H1 (cell line): ENCODE results near the gene ACTN2. TPM values are rescaled to one million over a fixed set of nuclear protein-coding genes. Genes with fewer than 3 reads are reported as not detected.

Experiments
- CTCF ChIA-PET: fragments of 300-600 bp; sonication (Branson Sonifier 250); formaldehyde crosslinking; loops from one replicate; lab custom pipeline; 2021; ENCODE audit not compliant: partially characterized antibody; lab: Charles Lee
- POLR2A ChIA-PET: fragments of 300-600 bp; sonication (Branson Sonifier 250); formaldehyde crosslinking; loops from one replicate; lab custom pipeline; 2021; ENCODE audit warnings: inconsistent platforms; ENCODE audit not compliant: partially characterized antibody; lab: Charles Lee
- DNase-seq, 2 experiments: peaks; one replicate each; pipeline versions ENCODE4 v3.0.0 to v3.0.0-alpha.2; 2010 to 2022; ENCODE audit warnings: low spot score in 2 of 2, low read depth in 1 of 2, mixed read lengths in 1 of 2
- FAIRE-seq: peaks from 2 replicates; lab custom pipeline; 2011; peaks lifted over from hg19 to GRCh38; lab: Jason Lieb, UNC
- H2AFZ ChIP-seq: 2 replicates; pipeline ENCODE4 v1.8.1; 2012; ENCODE audit warnings: low read length, inconsistent platforms
- H2AK5ac ChIP-seq: 2 replicates; pipeline ENCODE4 v1.6.1; 2013; ENCODE audit warnings: low read depth, low read length
- H2BK120ac ChIP-seq: replicated peaks from 2 replicates; pipeline ENCODE3; 2013; ENCODE audit warnings: low read depth, low read length, inconsistent platforms
- H2BK12ac ChIP-seq: 2 replicates; pipeline ENCODE4 v1.6.1; 2013; ENCODE audit warnings: low read depth, low read length
- H2BK15ac ChIP-seq: 2 replicates; pipeline ENCODE4 v1.6.1; 2013; ENCODE audit warnings: low read length
- H2BK20ac ChIP-seq: 2 replicates; pipeline ENCODE4 v1.6.1; 2013; ENCODE audit warnings: low read length
- H2BK5ac ChIP-seq: 2 replicates; pipeline ENCODE4 v1.6.1; 2013; ENCODE audit warnings: low read depth, low read length
- H3K14ac ChIP-seq: 2 replicates; pipeline ENCODE4 v1.6.1; 2013; ENCODE audit warnings: inconsistent platforms; ENCODE audit not compliant: insufficient read length
- H3K18ac ChIP-seq: 2 replicates; pipeline ENCODE4 v1.6.1; 2013; ENCODE audit warnings: low read length; ENCODE audit errors: extremely low read depth
- H3K23ac ChIP-seq: 2 replicates; pipeline ENCODE4 v1.6.1; 2013; ENCODE audit warnings: inconsistent platforms; ENCODE audit not compliant: insufficient read length
- H3K23me2 ChIP-seq: 2 replicates; pipeline ENCODE4 v1.6.1; 2013; ENCODE audit warnings: low read depth, low read length
- H3K27ac ChIP-seq: 2 replicates; pipeline ENCODE4 v1.6.1; 2011; ENCODE audit warnings: low read depth, low read length, inconsistent platforms
- H3K27me3 ChIP-seq, 4 experiments: replicated peaks in 1 of 4; 1 replicate in 1 of 4; 2 replicates in 3 of 4; pipeline versions ENCODE4 v1.6.1 to v1.8.1; 2011 to 2013; ENCODE audit warnings: low read length in 3 of 4, mild to moderate bottlenecking in 3 of 4, inconsistent platforms in 2 of 4, mixed read lengths in 2 of 4, moderate library complexity in 1 of 4; ENCODE audit not compliant: control insufficient read depth in 3 of 4, insufficient read depth in 3 of 4; ENCODE audit errors: extremely low read depth in 1 of 4
- H3K36me3 ChIP-seq, 4 experiments: 2 replicates each; pipeline versions ENCODE4 v1.6.1 to v1.8.1; 2011 to 2013; ENCODE audit warnings: mild to moderate bottlenecking in 4 of 4, low read length in 3 of 4, moderate library complexity in 2 of 4, control low read depth in 1 of 4, inconsistent platforms in 1 of 4; ENCODE audit not compliant: insufficient read depth in 4 of 4, control insufficient read depth in 2 of 4
- H3K4ac ChIP-seq: replicated peaks from 2 replicates; pipeline ENCODE3; 2013; ENCODE audit warnings: low read length, low read depth, mixed read lengths, inconsistent platforms; ENCODE audit not compliant: insufficient read length
- H3K4me1 ChIP-seq, 4 experiments: replicated peaks in 1 of 4; 1 replicate in 1 of 4; 2 replicates in 3 of 4; pipeline versions ENCODE4 v1.6.1 to v1.8.1; 2011 to 2013; ENCODE audit warnings: low read length in 3 of 4, inconsistent platforms in 2 of 4, mixed read lengths in 1 of 4; ENCODE audit not compliant: insufficient read depth in 4 of 4, control insufficient read depth in 3 of 4
- H3K4me2 ChIP-seq, 2 experiments: 2 replicates each; pipeline versions ENCODE4 v1.6.1 to v1.8.1; 2011 to 2013; ENCODE audit warnings: low read depth in 2 of 2, low read length in 2 of 2, control low read depth in 1 of 2, inconsistent platforms in 1 of 2, mild to moderate bottlenecking in 1 of 2; ENCODE audit not compliant: insufficient read depth in 1 of 2
- H3K4me3 ChIP-seq, 4 experiments: fragments of 200-600, 300-600 bp in 1 of 4; sonication (generic), shearing (Covaris generic), sonication (Bioruptor Twin) in 1 of 4; 2 replicates each; pipeline versions ENCODE4 v1.5.1 to v1.8.1; 2011 to 2016; ENCODE audit warnings: low read length in 4 of 4, low read depth in 3 of 4, control low read depth in 2 of 4, inconsistent platforms in 2 of 4, mild to moderate bottlenecking in 2 of 4, mixed read lengths in 1 of 4, moderate library complexity in 1 of 4; ENCODE audit not compliant: insufficient read depth in 2 of 4; ENCODE audit errors: extremely low read depth in 1 of 4
- H3K56ac ChIP-seq: replicated peaks from 2 replicates; pipeline ENCODE3; 2013; ENCODE audit warnings: low read depth, mild to moderate bottlenecking, mixed read lengths, low read length, inconsistent platforms; ENCODE audit not compliant: insufficient read length
- H3K79me1 ChIP-seq: 2 replicates; pipeline ENCODE4 v1.6.1; 2013; ENCODE audit warnings: low read depth, low read length, control low read depth
- H3K79me2 ChIP-seq, 2 experiments: 2 replicates each; pipeline versions ENCODE4 v1.6.1 to v1.8.1; 2012 to 2013; ENCODE audit warnings: low read length in 2 of 2, mild to moderate bottlenecking in 2 of 2, inconsistent platforms in 1 of 2; ENCODE audit not compliant: insufficient read depth in 2 of 2, control insufficient read depth in 1 of 2
- H3K9ac ChIP-seq, 4 experiments: replicated peaks in 1 of 4; 1 replicate in 1 of 4; 2 replicates in 3 of 4; pipeline versions ENCODE4 v1.6.1 to v1.8.1; 2011 to 2013; ENCODE audit warnings: low read depth in 3 of 4, low read length in 3 of 4, control low read depth in 2 of 4, mild to moderate bottlenecking in 2 of 4, moderate library complexity in 2 of 4, inconsistent platforms in 1 of 4; ENCODE audit errors: extremely low read depth in 1 of 4
- H3K9me3 ChIP-seq, 2 experiments: 2 replicates each; pipeline versions ENCODE4 v1.6.1 to v1.8.1; 2012 to 2013; ENCODE audit warnings: mild to moderate bottlenecking in 2 of 2, moderate library complexity in 2 of 2, control low read depth in 1 of 2, inconsistent platforms in 1 of 2, low read depth in 1 of 2, low read length in 1 of 2, mixed read lengths in 1 of 2; ENCODE audit not compliant: insufficient read depth in 2 of 2
- H4K20me1 ChIP-seq, 2 experiments: replicated peaks in 1 of 2; 2 replicates each; pipeline versions ENCODE3 to v1.8.1; 2011 to 2013; ENCODE audit warnings: inconsistent platforms in 2 of 2, low read length in 2 of 2, mild to moderate bottlenecking in 1 of 2; ENCODE audit not compliant: insufficient read depth in 2 of 2, control insufficient read depth in 1 of 2
- H4K5ac ChIP-seq: 2 replicates; pipeline ENCODE4 v1.6.1; 2013; ENCODE audit warnings: low read length, low read depth, mixed read lengths, inconsistent platforms; ENCODE audit not compliant: insufficient read length
- H4K8ac ChIP-seq: 2 replicates; pipeline ENCODE4 v1.8.0; 2013; ENCODE audit warnings: mild to moderate bottlenecking, moderate library complexity, low read length, inconsistent platforms; ENCODE audit not compliant: insufficient read depth; ENCODE audit errors: extremely low read depth
- H4K91ac ChIP-seq: replicated peaks from 2 replicates; pipeline ENCODE3; 2013; ENCODE audit warnings: low read length, mixed read lengths, inconsistent platforms; ENCODE audit not compliant: insufficient read length
- ATF2 ChIP-seq: IDR thresholded peaks from 2 replicates; pipeline ENCODE4 v1.6.1; 2012; ENCODE audit warnings: low read length, inconsistent platforms
- CBX8 ChIP-seq: fragments of 300-800, 300-1000 bp; sonication (generic); IDR thresholded peaks from 2 replicates; pipeline ENCODE4 v1.7.1; 2016; ENCODE audit warnings: low read depth, low read length, borderline replicate concordance
- EZH2 ChIP-seq: fragments of 200-600 bp; sonication (generic); IDR thresholded peaks from 2 replicates; pipeline ENCODE4 v1.7.1; 2012; ENCODE audit warnings: low read depth, mild to moderate bottlenecking, moderate library complexity, low read length, inconsistent platforms; ENCODE audit not compliant: severe bottlenecking
- POLR2A ChIP-seq, 2 experiments: IDR thresholded peaks; 1 replicate in 1 of 2; 2 replicates in 1 of 2; pipeline ENCODE4 v1.6.1; 2011; ENCODE audit warnings: low read depth in 2 of 2, low read length in 2 of 2, mild to moderate bottlenecking in 2 of 2; ENCODE audit errors: control extremely low read depth in 1 of 2
- RFX5 ChIP-seq: IDR thresholded peaks from 2 replicates; pipeline ENCODE4 v1.6.1; 2011; ENCODE audit warnings: low read depth, low read length, improper control_type of control experiment, borderline replicate concordance
- SRF ChIP-seq: IDR thresholded peaks from 2 replicates; pipeline ENCODE4 v1.6.1; 2011; ENCODE audit warnings: mild to moderate bottlenecking, low read depth, low read length, moderate library complexity
- WGBS, 2 experiments: shearing (Covaris generic) in 1 of 2; methylation state at CpG; one replicate each; pipeline versions ENCODE4 v1.1.6 to v1.1.7; 2013 to 2015; ENCODE audit warnings: low lambda C conversion rate in 2 of 2, mixed read lengths in 2 of 2, inconsistent platforms in 1 of 2, low coverage in 1 of 2, missing lambda C conversion rate in 1 of 2; ENCODE audit not compliant: insufficient replicate concordance in 2 of 2, insufficient coverage in 1 of 2, insufficient read length in 1 of 2; ENCODE audit errors: extremely low coverage in 1 of 2, missing lambda C conversion rate in 1 of 2; 5-methylcytosine and 5-hydroxymethylcytosine counted together
- polyA plus RNA-seq, 7 experiments: library from polyadenylated mRNA; depleted of rRNA in 3 of 7; stranded (reverse) in 5 of 7; unstranded in 2 of 7; fragments of >200 nt in 5 of 7; fragments of 200-250 nt in 2 of 7; gene quantifications; 1 replicate in 5 of 7; 2 replicates in 1 of 7; 4 replicates in 1 of 7; pipeline versions ENCODE4 v1.2.1 to v1.2.3, GENCODE V29; 2011 to 2013; ENCODE audit warnings: missing spikeins in 2 of 7, mixed read lengths in 2 of 7
- total RNA-seq: library from RNA; stranded (reverse); fragmentation: NEBNext Ultra II Directional; extraction: Animal tissue kit (Norgen Biotek cat#: 25700); gene quantifications from 2 replicates; pipeline ENCODE4 v1.2.1, GENCODE V29; 2021
- TF ChIP-seq, protein P1 (sequence below): IDR thresholded peaks from 2 replicates; pipeline ENCODE4 v1.6.1; 2012; ENCODE audit warnings: inconsistent platforms

Gene ACTN2
- total and polyA plus RNA-seq, 2 of the 8 experiments (the other 6 are each of a cell fraction or from before 2014, with no cell fraction given) = 1.9 to 4.1 TPM

DNA sequence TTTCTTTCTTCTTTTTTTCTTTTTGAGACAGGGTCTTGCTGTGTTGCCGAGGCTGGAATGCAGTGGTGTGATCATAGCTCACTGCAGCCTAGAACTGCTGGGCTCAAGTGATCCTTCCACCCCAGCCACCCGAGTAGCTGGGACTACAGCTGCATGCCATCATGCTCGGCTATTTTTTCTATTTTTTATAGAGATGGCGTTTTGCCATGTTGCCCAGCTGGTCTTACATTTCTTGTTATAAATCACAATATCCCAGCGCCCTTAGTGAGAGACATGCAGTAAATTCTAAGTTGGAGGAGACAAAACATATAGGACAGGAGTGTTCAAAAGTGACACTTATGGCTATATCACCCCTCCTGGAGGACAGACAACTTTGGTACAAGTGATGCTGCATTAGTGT is 31.3 kb upstream of the ACTN2 start:
- Histone ChIP-seq H3K18ac (no peak overlapping the region), H3K4ac (no peak overlapping the region), H4K91ac (no peak overlapping the region), H3K9me3 (no peaks in the 10 kb centered on the region), H3K36me3 (no peaks in the 10 kb centered on the region), H3K4me2 (no peak overlapping the region), H4K20me1 (no peaks in the 10 kb centered on the region), H2AFZ (no peak overlapping the region), H3K56ac (no peak overlapping the region), H3K4me3 (no peak overlapping the region), H2AK5ac (no peak overlapping the region), H3K14ac (no peak overlapping the region), H3K4me1 (peaks cover 1 to 2% (median 2%) of the 10 kb centered on the region in 4 experiments; a peak in 4 of 7 replicates), H2BK15ac (no peak overlapping the region), H4K8ac (no peak overlapping the region), H2BK12ac (no peak overlapping the region), H3K23ac (no peak overlapping the region), H3K27ac (no peak overlapping the region), H2BK20ac (no peak overlapping the region), H2BK120ac (no peak overlapping the region), H3K23me2 (no peaks in the 10 kb centered on the region), H3K79me2 (no peaks in the 10 kb centered on the region), H4K5ac (no peak overlapping the region), H3K79me1 (no peaks in the 10 kb centered on the region), H3K27me3 (no peaks in the 10 kb centered on the region), H2BK5ac (no peak overlapping the region), H3K9ac (no peak overlapping the region)
- CTCF ChIA-PET = interaction anchor here (0.6 kb wide), 1 partner anchor 23 kb away, joined by 3 read pairs; no protein-coding TSS in a partner anchor
- FAIRE-seq (no peak), DNase-seq (no peak)
- 85% methylated on average over 5 of the region's 5 CpGs; no CpG with 5 or more reads in 1 of the 2 experiments for WGBS, 2 experiments
- POLR2A ChIA-PET = no interaction called here
- TF ChIP-seq CBX8 (no peak), EZH2 (no peak), RFX5 (no peak), SRF (no peak), ATF2 (no peak), POLR2A (IDR thresholded peaks at IDR 0.05; ENCODE audit: control extremely low read depth in 1 of 2, low read depth in 2 of 2, low read length in 2 of 2) (no peak)
- TF ChIP-seq, protein P1, sequence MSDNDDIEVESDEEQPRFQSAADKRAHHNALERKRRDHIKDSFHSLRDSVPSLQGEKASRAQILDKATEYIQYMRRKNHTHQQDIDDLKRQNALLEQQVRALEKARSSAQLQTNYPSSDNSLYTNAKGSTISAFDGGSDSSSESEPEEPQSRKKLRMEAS = no peak
